NCI-H748 (cell line): Measurements from ENCODE around the gene LRP3.

Experiments
- DNase-seq: peaks from one replicate; lab custom pipeline; 2025; ENCODE audit not compliant: unreplicated experiment; lab: John Stamatoyannopoulos, UW

LRP3 gene

GRCh38 chr19:33251526-33252090 lies 57.5 kb downstream of the LRP3 start:
- no peak for DNase-seq

- DNase-seq, result no peak
Observed at GRCh38 chr19:33252418-33252962, 58.4 kb downstream of the LRP3 start.

DNA sequence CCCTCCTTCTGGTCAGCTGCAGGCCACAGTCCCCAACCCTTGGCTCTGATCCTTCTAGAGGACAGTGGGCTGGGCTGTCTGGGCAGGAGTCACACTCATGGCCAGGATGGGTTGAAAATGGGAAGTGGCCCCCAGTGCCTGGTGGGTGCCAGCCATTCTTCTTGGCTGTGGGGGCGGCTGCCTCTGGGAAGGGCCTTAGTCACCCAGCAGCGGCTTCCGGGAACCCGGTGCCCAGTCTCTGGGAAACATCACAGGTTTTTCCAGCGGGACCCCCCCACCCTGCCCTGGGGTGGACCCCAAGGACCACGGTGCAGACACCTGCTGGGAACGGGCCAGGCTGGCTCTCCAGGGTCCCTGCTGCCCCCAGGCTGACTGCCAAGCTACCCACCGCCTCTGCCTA lies 58.8 kb downstream of the LRP3 start:
- no peak for DNase-seq

DNA sequence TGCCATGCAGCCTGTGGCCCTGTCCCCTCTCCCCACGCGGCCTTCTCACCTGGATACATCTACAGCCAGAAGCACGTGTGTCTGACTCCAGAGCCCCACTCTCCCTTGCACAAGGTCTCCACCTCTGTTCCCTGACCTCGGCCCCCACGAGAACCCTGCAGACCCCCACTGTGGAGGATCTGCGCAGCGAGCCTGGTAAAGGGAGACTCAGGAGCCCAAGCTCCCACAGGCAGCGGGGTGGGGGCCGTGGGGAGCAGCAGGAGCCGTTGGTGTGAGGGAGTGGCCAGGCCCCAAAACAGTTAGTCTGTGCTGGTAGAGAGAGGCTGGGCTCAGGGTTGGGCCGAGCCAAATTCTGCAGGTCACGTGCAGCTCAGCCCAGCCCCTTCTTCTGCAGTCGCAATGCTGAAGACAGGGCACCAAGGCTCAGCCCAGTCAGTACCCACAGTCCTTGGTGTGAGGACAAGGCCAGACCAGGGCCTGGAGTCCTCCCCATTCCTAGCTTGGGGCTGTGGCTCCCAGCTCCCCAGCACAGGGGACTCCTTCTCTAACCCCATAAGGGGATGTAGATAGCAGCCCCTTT lies 60.2 kb downstream of the LRP3 start:
- DNase-seq, result no peak

DNA sequence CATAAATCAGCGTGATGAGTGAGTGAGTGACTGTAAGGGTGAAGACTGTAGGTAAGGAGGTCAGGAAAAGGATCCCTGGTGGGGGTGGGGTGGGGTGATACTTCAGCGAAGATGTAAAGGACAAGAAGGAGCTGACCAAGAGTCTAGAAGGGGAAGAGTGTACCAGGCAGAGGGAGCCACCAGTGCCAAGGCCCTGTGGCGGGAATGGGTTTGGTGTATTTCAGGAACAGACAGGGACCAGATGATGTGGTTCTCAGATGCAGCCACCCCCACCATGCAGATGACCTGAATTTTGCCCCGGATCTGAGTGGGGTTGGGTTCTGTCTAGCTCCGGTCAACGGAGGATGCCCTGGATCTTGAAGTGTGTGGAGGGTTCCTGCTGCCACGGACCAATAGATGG lies 61.7 kb downstream of the LRP3 start:
- no peak for DNase-seq

DNA sequence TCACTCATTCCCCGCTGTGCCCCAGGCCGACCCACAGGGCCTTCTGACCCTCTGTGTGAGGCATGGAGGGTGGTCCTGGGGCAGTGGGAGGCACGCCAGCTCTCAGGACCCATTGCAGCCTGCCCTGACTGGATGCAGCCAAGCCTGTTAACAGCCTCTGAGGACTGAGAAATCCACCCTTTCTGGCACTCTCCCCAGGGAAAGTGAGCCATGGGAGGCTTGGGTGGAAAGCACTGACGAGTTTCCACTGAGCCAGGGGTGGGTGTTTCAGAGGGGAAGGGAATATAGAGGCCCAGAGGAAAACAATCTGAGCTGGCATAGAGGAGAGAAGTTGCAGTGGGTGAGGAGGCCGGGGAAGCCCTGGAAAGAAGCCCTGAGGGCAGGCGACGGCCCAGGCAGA lies 62.1 kb downstream of the LRP3 start:
- no peak for DNase-seq

DNA sequence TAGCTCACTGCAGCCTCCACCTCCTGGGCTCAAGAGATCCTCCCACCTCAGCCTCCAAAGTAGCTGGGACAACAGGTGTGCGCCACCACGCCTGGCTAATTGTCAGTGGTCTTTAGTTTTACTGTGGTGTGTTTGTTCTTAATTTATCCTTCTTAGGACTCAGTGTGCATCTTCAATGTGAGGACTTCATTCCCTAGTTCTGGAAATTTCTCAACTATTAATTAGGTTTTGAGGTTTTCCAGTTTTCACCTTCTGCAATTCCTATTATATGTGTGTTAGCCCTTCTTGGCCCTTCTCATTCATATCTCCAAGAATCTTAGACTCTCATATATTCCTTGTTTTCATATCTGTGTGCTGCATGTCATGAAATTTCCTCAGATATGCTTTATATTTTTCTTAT lies 63.7 kb downstream of the LRP3 start:
- DNase-seq, result no peak
